K562 (cell line): ENCODE measurements around the gene SLC2A8. TPM values are rescaled to one million over a fixed set of nuclear protein-coding genes. Genes with fewer than 3 reads are reported as not detected.

ENCODE experiments used
- ASH1L ChIP-seq: fragments of 450-650 bp; IDR thresholded peaks from 2 replicates; pipeline ENCODE4 v1.6.1; 2018; ENCODE audit warnings: borderline replicate concordance, mild to moderate bottlenecking, low read depth; ENCODE audit not compliant: partially characterized antibody
- ELF1 ChIP-seq: fragments of 200-800 bp; sonication (Bioruptor generic); IDR thresholded peaks from 2 replicates; pipeline ENCODE4 v1.6.1; 2016; ENCODE audit warnings: missing genetic modification characterization, missing compliant biosample characterization
- FOXA1 ChIP-seq: fragments of 450-650 bp; IDR thresholded peaks from 2 replicates; pipeline ENCODE4 v1.6.1; 2016; ENCODE audit warnings: mild to moderate bottlenecking, borderline replicate concordance
- HNRNPH1 ChIP-seq: fragments of 200-400 bp; formaldehyde crosslinking; optimal IDR thresholded peaks from 2 replicates; pipeline ENCODE3; 2017; ENCODE audit warnings: low read depth, mild to moderate bottlenecking, low read length, moderate library complexity
- MYBL2 ChIP-seq, 2 experiments: fragments of 450-650 bp in 1 of 2; sonication (generic) in 1 of 2; formaldehyde crosslinking in 1 of 2; IDR thresholded peaks; 2 replicates each; pipeline versions ENCODE4 v1.6.1 to v1.8.1; 2017 to 2022; ENCODE audit warnings: borderline replicate concordance in 1 of 2, inconsistent platforms in 1 of 2, low read depth in 1 of 2, mild to moderate bottlenecking in 1 of 2, missing genetic modification reagents in 1 of 2, moderate library complexity in 1 of 2
- NFIX ChIP-seq: fragments of 250-450 bp; sonication (Bioruptor Pico); IDR thresholded peaks from 2 replicates; pipeline ENCODE4 v1.4.0; 2020; ENCODE audit warnings: low read depth, mild to moderate bottlenecking, moderate library complexity
- RAD21 ChIP-seq, 2 experiments: fragments of 250-450 bp in 1 of 2; fragments of 450-650 bp in 1 of 2; sonication (Bioruptor Pico) in 1 of 2; formaldehyde crosslinking in 1 of 2; IDR thresholded peaks in 1 of 2; conservative IDR thresholded peaks in 1 of 2; 2 replicates each; pipeline versions ENCODE4 v1.4.0 to v1.8.0; 2020 to 2022; ENCODE audit warnings: mild to moderate bottlenecking in 2 of 2, moderate library complexity in 1 of 2
- SAFB2 ChIP-seq: fragments of 200-400 bp; formaldehyde crosslinking; IDR thresholded peaks from 2 replicates; pipeline ENCODE4 v1.6.1; 2018; ENCODE audit warnings: borderline replicate concordance, low read length, low read depth, moderate library complexity; ENCODE audit not compliant: severe bottlenecking
- SETDB1 ChIP-seq: IDR thresholded peaks from one replicate; pipeline ENCODE4 v1.6.1; 2012; ENCODE audit warnings: low read length, control low read depth, inconsistent platforms
- polyA plus RNA-seq, 8 experiments: library from polyadenylated mRNA; depleted of rRNA in 4 of 8; stranded (reverse) in 5 of 8; unstranded in 3 of 8; fragments of >200 nt; fragmentation: Nextera tagmentation in 2 of 8; fragmentation: Illumina TruSeq in 1 of 8; extraction: Ambion mirVana in 2 of 8; extraction: Trizol in 1 of 8; gene quantifications; 2 replicates each; pipeline versions ENCODE4 v1.2.1 to v1.2.3, GENCODE V29; 2011 to 2014; ENCODE audit warnings: inconsistent platforms in 1 of 8, missing spikeins in 1 of 8
- total RNA-seq, 7 experiments: library from RNA; depleted of rRNA in 6 of 7; stranded (reverse); fragments of >200 nt in 6 of 7; fragmentation: Illumina TruSeq in 2 of 7; extraction: Trizol in 2 of 7; gene quantifications; 2 replicates each; pipeline versions ENCODE4 v1.2.1 to v1.2.3, GENCODE V29; 2011 to 2021; ENCODE audit warnings: low replicate concordance in 1 of 7
- TF ChIP-seq, protein P1 (sequence below): sonication (generic); formaldehyde crosslinking; IDR thresholded peaks from 2 replicates; pipeline ENCODE4 v1.8.0; 2022; ENCODE audit warnings: missing genetic modification reagents, mild to moderate bottlenecking, moderate library complexity, borderline replicate concordance
- TF ChIP-seq, protein P2 (sequence below): fragments of 450-650 bp; IDR thresholded peaks from 2 replicates; pipeline ENCODE4 v1.6.1; 2016; ENCODE audit warnings: low read depth
- TF ChIP-seq, protein P3 (sequence below): fragments of 250-450 bp; sonication (Bioruptor Pico); IDR thresholded peaks from 2 replicates; pipeline ENCODE4 v1.9.0; 2021; ENCODE audit warnings: mild to moderate bottlenecking
- TF ChIP-seq, protein P4 (sequence below), 2 experiments: IDR thresholded peaks in 1 of 2; conservative IDR thresholded peaks in 1 of 2; 2 replicates each; pipeline ENCODE4 v1.6.1; 2016; ENCODE audit warnings: low read depth in 2 of 2, mild to moderate bottlenecking in 1 of 2, missing compliant biosample characterization in 1 of 2, missing genetic modification characterization in 1 of 2, moderate library complexity in 1 of 2

The SLC2A8 gene
- total and polyA plus RNA-seq, 9 of the 15 experiments (the other 6 are each of a cell fraction or from before 2014, with no cell fraction given): 0.13 to 12.9 (median 5.2) TPM

DNA sequence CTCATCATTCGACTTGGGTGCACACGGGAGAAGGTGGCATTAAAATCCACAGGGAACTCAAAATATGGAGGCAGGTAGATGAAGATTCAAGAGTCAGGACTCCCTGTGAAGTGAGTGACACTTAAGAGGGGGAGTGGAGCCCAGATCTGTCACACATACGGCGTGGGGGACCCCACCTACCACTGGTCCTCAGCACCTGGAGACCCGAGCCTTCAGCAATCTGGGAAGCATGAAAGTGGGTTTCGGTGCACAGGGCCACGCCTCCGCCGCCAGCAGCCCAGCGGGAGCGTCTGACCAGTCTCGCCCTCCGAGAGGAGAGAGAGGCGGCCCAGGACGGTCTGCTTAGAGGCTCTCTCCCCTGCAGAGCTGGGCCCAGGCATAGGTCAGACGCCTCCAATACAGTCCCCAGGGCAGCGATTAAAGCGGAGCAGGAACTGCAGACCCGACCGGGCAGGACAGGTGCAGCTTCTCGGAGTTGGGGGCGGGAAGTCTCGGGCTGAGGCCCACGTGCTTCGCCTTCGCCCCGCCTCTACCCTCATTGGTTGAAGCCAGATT is 639 bp upstream of the SLC2A8 start (continued):
- TF ChIP-seq, protein P1, sequence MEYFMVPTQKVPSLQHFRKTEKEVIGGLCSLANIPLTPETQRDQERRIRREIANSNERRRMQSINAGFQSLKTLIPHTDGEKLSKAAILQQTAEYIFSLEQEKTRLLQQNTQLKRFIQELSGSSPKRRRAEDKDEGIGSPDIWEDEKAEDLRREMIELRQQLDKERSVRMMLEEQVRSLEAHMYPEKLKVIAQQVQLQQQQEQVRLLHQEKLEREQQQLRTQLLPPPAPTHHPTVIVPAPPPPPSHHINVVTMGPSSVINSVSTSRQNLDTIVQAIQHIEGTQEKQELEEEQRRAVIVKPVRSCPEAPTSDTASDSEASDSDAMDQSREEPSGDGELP: peak; percentile 33; the same call in 1 of the 2 replicates
- no peak for TF ChIP-seq SETDB1
- TF ChIP-seq, protein P2, sequence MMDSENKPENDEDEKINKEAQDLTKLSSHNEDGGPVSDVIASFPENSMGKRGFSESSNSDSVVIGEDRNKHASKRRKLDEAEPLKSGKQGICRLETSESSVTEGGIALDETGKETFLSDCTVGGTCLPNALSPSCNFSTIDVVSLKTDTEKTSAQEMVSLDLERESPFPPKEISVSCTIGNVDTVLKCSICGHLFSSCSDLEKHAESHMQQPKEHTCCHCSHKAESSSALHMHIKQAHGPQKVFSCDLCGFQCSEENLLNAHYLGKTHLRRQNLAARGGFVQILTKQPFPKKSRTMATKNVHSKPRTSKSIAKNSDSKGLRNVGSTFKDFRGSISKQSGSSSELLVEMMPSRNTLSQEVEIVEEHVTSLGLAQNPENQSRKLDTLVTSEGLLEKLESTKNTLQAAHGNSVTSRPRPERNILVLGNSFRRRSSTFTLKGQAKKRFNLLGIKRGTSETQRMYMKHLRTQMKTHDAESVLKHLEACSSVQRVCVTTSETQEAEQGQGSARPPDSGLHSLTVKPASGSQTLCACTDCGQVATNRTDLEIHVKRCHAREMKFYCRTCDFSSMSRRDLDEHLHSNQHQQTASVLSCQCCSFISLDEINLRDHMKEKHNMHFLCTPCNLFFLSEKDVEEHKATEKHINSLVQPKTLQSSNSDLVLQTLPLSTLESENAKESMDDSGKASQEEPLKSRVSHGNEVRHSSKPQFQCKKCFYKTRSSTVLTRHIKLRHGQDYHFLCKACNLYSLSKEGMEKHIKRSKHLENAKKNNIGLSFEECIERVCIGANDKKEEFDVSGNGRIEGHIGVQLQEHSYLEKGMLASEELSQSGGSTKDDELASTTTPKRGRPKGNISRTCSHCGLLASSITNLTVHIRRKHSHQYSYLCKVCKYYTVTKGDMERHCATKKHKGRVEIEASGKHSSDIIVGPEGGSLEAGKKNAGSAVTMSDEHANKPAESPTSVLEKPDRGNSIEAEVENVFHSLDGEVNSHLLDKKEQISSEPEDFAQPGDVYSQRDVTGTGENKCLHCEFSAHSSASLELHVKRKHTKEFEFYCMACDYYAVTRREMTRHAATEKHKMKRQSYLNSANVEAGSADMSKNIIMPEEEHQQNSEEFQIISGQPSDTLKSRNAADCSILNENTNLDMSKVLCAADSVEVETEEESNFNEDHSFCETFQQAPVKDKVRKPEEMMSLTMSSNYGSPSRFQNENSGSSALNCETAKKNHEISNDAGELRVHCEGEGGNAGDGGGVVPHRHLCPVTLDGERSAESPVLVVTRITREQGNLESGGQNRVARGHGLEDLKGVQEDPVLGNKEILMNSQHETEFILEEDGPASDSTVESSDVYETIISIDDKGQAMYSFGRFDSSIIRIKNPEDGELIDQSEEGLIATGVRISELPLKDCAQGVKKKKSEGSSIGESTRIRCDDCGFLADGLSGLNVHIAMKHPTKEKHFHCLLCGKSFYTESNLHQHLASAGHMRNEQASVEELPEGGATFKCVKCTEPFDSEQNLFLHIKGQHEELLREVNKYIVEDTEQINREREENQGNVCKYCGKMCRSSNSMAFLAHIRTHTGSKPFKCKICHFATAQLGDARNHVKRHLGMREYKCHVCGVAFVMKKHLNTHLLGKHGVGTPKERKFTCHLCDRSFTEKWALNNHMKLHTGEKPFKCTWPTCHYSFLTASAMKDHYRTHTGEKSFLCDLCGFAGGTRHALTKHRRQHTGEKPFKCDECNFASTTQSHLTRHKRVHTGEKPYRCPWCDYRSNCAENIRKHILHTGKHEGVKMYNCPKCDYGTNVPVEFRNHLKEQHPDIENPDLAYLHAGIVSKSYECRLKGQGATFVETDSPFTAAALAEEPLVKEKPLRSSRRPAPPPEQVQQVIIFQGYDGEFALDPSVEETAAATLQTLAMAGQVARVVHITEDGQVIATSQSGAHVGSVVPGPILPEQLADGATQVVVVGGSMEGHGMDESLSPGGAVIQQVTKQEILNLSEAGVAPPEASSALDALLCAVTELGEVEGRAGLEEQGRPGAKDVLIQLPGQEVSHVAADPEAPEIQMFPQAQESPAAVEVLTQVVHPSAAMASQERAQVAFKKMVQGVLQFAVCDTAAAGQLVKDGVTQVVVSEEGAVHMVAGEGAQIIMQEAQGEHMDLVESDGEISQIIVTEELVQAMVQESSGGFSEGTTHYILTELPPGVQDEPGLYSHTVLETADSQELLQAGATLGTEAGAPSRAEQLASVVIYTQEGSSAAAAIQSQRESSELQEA: no peak
- TF ChIP-seq HNRNPH1: no peak
- TF ChIP-seq ASH1L: no peak
- TF ChIP-seq, protein P3, sequence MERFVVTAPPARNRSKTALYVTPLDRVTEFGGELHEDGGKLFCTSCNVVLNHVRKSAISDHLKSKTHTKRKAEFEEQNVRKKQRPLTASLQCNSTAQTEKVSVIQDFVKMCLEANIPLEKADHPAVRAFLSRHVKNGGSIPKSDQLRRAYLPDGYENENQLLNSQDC (CRISPR knock-in tag): no peak
- no peak for TF ChIP-seq ELF1 (tag)
- no peak for TF ChIP-seq SAFB2
- TF ChIP-seq FOXA1: no peak
- no peak for TF ChIP-seq MYBL2 (IDR thresholded peaks at IDR 0.05; ENCODE audit: low read depth)
- TF ChIP-seq MYBL2 (CRISPR knock-in tag; IDR thresholded peaks at IDR 0.05; ENCODE audit: borderline replicate concordance): no peak
- TF ChIP-seq RAD21 (CRISPR knock-in tag; conservative IDR thresholded peaks at IDR 0.05 in 1 of 2, IDR thresholded peaks at IDR 0.05 in 1 of 2): no peak
- no peak for TF ChIP-seq NFIX
- TF ChIP-seq, protein P4, sequence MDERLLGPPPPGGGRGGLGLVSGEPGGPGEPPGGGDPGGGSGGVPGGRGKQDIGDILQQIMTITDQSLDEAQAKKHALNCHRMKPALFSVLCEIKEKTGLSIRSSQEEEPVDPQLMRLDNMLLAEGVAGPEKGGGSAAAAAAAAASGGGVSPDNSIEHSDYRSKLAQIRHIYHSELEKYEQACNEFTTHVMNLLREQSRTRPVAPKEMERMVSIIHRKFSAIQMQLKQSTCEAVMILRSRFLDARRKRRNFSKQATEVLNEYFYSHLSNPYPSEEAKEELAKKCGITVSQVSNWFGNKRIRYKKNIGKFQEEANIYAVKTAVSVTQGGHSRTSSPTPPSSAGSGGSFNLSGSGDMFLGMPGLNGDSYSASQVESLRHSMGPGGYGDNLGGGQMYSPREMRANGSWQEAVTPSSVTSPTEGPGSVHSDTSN (CRISPR knock-in tag; IDR thresholded peaks at IDR 0.05; ENCODE audit: low read depth): no peak
- TF ChIP-seq, protein P4 (tag; conservative IDR thresholded peaks at IDR 0.05; ENCODE audit: low read depth): no peak
